ENCODE measurements around the gene HOOK1. TPM values are rescaled to one million over a fixed set of nuclear protein-coding genes. Genes with fewer than 3 reads are reported as not detected.

HOOK1 gene
- total and polyA plus RNA-seq, 2 experiments from 2014 or later: 27.4 to 27.6 TPM

GRCh38 chr1:59917785-59918180 lies 103.0 kb downstream of the HOOK1 start:
- TF ChIP-seq CREB1 (CRISPR knock-in tag; IDR thresholded peaks at IDR 0.05; ENCODE audit: low read depth) (no peak), STAT1 (IDR thresholded peaks at IDR 0.05; ENCODE audit: unreplicated experiment) (no peak), EZH2 (IDR thresholded peaks at IDR 0.05; ENCODE audit: low read depth, unreplicated experiment) (no peak), EZH2phosphoT487 (IDR thresholded peaks at IDR 0.05; ENCODE audit: unreplicated experiment) (no peak), ZNF114 (CRISPR knock-in tag; IDR thresholded peaks at IDR 0.05) (no peak)
- no peaks in the 10 kb centered on the region for H4K20me1 ChIP-seq (replicated peaks; ENCODE audit: insufficient read depth)
- no peak overlapping the region for H3K27ac ChIP-seq (ENCODE audit: low read depth)

GRCh38 chr1:59919746-59920145 lies 105.0 kb downstream of the HOOK1 start:
- Histone ChIP-seq H3K4me2 (no peak overlapping the region), H3K36me3 (ENCODE audit: insufficient read depth) (no peaks in the 10 kb centered on the region), H3K9me2 (ENCODE audit: insufficient read depth) (no peaks in the 10 kb centered on the region), H4K20me1 (replicated peaks; ENCODE audit: insufficient read depth) (no peaks in the 10 kb centered on the region), H3K27me3 (ENCODE audit: insufficient read depth) (no peaks in the 10 kb centered on the region), H3K27ac (ENCODE audit: low read depth) (no peak overlapping the region), H3K4me3 (no peak overlapping the region), H3K4me1 (ENCODE audit: insufficient read depth) (no peaks in the 10 kb centered on the region), H2AFZ (no peak overlapping the region), H3F3A (replicated peaks; ENCODE audit: low read depth) (no peaks in the 10 kb centered on the region), H3K79me2 (replicated peaks; ENCODE audit: insufficient read depth) (no peaks in the 10 kb centered on the region)
- Mint-ChIP-seq H3K4me1 (no peaks in the 10 kb centered on the region), H3K36me3 (ENCODE audit: low read depth) (no peaks in the 10 kb centered on the region), H3K9me3 (no peaks in the 10 kb centered on the region; the same call in 2 of the 3 replicates), H3K4me3 (no peak overlapping the region), H3K27ac (no peak overlapping the region), H3K27me3 (ENCODE audit: insufficient read depth, low read depth, poor library complexity) (no peaks in the 10 kb centered on the region)
- ATAC-seq (no peak), DNase-seq (ENCODE audit: low spot score) (no peak)
- TF ChIP-seq ETS1 (IDR thresholded peaks at IDR 0.05) (no peak), CTCF (conservative IDR thresholded peaks at IDR 0.05; ENCODE audit: low read depth in 2 of 2) (no peak), JUNB (IDR thresholded peaks at IDR 0.05; ENCODE audit: unreplicated experiment) (no peak), POLR2AphosphoS5 (IDR thresholded peaks at IDR 0.05; ENCODE audit: low read depth) (no peak), ZNF331 (CRISPR knock-in tag; IDR thresholded peaks at IDR 0.05; ENCODE audit: low read depth) (no peak), EZH2 (IDR thresholded peaks at IDR 0.05; ENCODE audit: low read depth, unreplicated experiment) (no peak), EZH2phosphoT487 (IDR thresholded peaks at IDR 0.05; ENCODE audit: unreplicated experiment) (no peak), ZNF462 (CRISPR knock-in tag; IDR thresholded peaks at IDR 0.05) (no peak), ZNF114 (CRISPR knock-in tag; IDR thresholded peaks at IDR 0.05) (no peak), CREB1 (CRISPR knock-in tag; IDR thresholded peaks at IDR 0.05; ENCODE audit: low read depth) (no peak)

More at GRCh38 chr1:59917785-59918180, 103.0 kb downstream of the HOOK1 start:
- no peaks in the 10 kb centered on the region; the same call in 2 of the 3 replicates for H3K9me3 Mint-ChIP-seq
- Histone ChIP-seq H2AFZ (no peak overlapping the region), H3K79me2 (replicated peaks; ENCODE audit: insufficient read depth) (no peaks in the 10 kb centered on the region), H3F3A (replicated peaks; ENCODE audit: low read depth) (no peaks in the 10 kb centered on the region), H3K9me2 (ENCODE audit: insufficient read depth) (no peaks in the 10 kb centered on the region), H3K4me2 (no peak overlapping the region), H3K36me3 (ENCODE audit: insufficient read depth) (no peaks in the 10 kb centered on the region), H3K27me3 (ENCODE audit: insufficient read depth) (no peaks in the 10 kb centered on the region), H3K4me1 (ENCODE audit: insufficient read depth) (no peaks in the 10 kb centered on the region), H3K4me3 (no peak overlapping the region)
- DNase-seq (ENCODE audit: low spot score) (no peak), ATAC-seq (no peak)
- no peak overlapping the region for H3K27ac Mint-ChIP-seq
- no peak overlapping the region for H3K4me3 Mint-ChIP-seq
- H3K4me1 Mint-ChIP-seq: no peaks in the 10 kb centered on the region
- no peaks in the 10 kb centered on the region for H3K27me3 Mint-ChIP-seq (ENCODE audit: insufficient read depth, low read depth, poor library complexity)
- no peaks in the 10 kb centered on the region for H3K36me3 Mint-ChIP-seq (ENCODE audit: low read depth)

All from GM23338 (cell line).